Choroid plexus epithelial cell (primary cell): ENCODE results near the gene MTIF3.
A peak's percentile ranks its signal among the peaks of the same experiment; 100 is the strongest.

Source experiments
- DNase-seq: peaks from one replicate; pipeline ENCODE4 v3.0.0-alpha.2; 2010; ENCODE audit warnings: low read depth
- H3K4me3 ChIP-seq: 2 replicates; pipeline ENCODE4 v1.5.1; 2011; ENCODE audit warnings: low read depth, mild to moderate bottlenecking, control low read depth, low read length, moderate library complexity
- TF ChIP-seq, protein P1 (sequence below): conservative IDR thresholded peaks from 2 replicates; pipeline ENCODE4 v1.5.1; 2011; ENCODE audit warnings: low read depth, mild to moderate bottlenecking, control low read depth, inconsistent platforms, low read length, moderate library complexity

The MTIF3 gene

GRCh38 chr13:27455331-27455855 lies 5.0 kb upstream of the MTIF3 start:
- TF ChIP-seq, protein P1, sequence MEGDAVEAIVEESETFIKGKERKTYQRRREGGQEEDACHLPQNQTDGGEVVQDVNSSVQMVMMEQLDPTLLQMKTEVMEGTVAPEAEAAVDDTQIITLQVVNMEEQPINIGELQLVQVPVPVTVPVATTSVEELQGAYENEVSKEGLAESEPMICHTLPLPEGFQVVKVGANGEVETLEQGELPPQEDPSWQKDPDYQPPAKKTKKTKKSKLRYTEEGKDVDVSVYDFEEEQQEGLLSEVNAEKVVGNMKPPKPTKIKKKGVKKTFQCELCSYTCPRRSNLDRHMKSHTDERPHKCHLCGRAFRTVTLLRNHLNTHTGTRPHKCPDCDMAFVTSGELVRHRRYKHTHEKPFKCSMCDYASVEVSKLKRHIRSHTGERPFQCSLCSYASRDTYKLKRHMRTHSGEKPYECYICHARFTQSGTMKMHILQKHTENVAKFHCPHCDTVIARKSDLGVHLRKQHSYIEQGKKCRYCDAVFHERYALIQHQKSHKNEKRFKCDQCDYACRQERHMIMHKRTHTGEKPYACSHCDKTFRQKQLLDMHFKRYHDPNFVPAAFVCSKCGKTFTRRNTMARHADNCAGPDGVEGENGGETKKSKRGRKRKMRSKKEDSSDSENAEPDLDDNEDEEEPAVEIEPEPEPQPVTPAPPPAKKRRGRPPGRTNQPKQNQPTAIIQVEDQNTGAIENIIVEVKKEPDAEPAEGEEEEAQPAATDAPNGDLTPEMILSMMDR: no peak
- DNase-seq: peak; percentile 15
- peak overlapping the region; percentile 37 for H3K4me3 ChIP-seq

DNA sequence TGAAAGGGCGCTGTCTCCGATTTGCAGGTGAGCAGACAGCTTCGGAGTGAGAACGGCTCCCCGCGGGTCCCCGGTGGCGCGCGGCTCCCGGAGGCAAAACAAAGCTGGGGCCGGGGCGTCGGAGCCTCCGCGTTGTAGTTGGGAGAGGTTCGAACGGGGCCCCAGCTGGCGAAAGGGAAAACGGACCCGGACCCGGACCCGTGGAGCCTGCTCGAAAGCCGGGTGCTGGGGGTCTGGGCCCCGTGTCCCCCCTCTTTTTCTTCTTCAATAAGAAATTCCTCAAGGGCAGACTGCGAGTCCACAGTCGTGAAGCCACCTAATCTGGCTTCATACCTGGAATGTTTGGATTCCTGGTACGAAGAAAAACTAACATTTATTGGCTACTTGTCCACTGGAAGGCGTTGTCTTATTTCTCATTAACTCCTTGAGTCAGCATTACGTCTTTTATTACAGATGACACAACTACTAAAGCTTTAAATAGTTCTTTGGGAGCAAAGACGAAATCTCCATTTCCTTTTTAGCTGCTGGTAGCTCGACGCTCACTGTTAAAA lies 632 bp upstream of the MTIF3 start:
- H3K4me3 ChIP-seq: peak overlapping the region; percentile 94
- TF ChIP-seq, protein P1: no peak
- DNase-seq: peak; percentile 52

DNA sequence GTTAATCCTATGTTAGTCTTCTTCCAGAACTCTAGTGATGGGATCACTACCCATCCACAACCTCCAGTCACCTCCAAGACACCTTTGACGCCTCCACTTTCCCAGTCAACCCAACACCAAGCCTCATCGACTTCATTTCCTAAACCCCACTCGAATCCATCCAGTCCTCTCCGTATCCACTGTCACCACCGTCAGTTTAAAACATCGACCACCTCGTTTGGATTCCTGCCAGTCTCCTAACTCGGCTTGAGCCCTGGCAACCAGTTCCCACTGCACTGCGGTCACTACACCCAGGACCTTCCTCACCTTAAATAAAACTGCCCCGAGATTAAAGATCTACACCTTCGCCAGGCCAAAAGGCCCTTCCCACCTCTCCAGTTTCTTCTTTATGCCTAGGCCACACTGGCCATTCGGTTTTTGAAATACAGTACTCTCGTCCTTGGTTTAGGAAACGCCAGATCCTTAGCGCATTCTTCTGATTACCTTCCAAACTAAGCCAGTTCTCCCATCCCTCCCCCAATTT lies 1.2 kb downstream of the MTIF3 start:
- H3K4me3 ChIP-seq: peak overlapping the region; percentile 94
- TF ChIP-seq, protein P1: no peak
- no peak for DNase-seq

DNA sequence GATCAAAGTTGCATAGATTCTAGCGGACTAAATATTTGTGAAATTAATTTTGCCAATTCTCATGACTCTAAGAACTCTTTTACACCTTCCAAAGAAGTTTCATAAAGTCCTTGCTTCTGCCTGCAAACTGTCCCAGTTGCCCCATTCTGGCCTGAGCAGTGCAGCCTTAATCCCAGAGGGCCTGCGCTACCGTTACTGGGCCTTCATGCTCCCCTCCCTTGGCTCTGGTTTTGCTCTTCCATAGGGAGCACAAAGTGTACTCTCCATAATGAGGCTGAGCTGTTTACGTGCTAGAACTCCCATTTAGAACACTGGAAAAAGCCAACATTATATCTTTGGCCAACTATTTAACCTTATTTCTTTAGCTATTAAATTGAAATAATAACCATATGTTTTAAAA lies 2.1 kb downstream of the MTIF3 start:
- TF ChIP-seq, protein P1: no peak
- DNase-seq: no peak
- no peak overlapping the region for H3K4me3 ChIP-seq

DNA sequence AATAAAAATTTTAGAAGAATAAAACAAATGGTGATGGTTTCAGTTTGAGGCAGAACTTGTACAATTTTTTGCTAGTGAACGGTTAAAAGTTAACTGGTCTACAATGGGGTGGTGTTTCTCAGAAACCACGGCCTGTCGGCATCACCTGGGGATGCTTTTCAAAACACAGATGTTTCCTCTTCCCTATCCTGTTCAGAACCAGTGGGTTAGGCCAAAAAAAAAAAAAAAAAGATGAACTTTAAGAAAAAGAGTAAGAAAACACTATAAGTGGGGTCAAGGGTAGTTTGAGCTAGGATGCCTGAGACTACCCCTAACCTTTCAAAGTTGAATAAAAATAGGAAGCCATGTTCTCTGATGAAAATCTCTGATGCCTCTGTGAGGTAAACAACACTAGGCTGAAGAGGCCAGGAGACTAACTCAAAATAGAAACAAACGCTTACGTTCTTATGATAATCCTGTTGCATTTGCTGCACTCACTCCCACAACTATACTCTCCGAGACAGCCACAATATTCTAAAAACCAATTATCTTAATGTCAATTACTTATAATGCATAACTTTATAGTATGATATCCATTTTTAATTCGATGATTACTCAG lies 3.3 kb downstream of the MTIF3 start:
- no peak for DNase-seq
- no peak overlapping the region for H3K4me3 ChIP-seq
- TF ChIP-seq, protein P1: no peak

DNA sequence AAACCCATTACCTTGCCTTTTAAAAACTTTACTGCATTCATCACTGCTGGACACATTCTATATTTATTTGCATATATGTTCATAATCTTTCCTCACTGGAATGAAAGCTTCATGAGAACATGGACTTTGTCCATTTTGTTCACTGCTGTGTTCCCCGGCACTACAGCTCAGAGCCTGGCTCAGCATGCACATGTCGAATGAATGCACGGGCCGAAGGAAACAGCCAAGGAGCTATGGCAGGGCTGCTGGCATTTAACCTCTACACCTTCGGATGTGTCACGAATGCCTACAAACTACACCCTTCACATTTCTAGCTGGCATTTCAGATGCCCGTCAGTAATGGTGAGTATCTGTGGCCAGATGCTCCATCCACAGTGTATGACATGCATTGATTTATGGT lies 7.6 kb downstream of the MTIF3 start:
- DNase-seq: no peak
- H3K4me3 ChIP-seq: no peak overlapping the region
- TF ChIP-seq, protein P1: no peak
